AG04450 (cell line): ENCODE measurements around the gene MINAR1. TPM values are rescaled to one million over a fixed set of nuclear protein-coding genes. Genes with fewer than 3 reads are reported as not detected.

Experiments used
- CTCF ChIA-PET: fragments of 300-600, 350-600 bp; formaldehyde crosslinking; extraction: SDS; loops from one replicate; lab custom pipeline; 2022; ENCODE audit warnings: antibody characterized with exemption, inconsistent platforms; lab: Charles Lee
- POLR2A ChIA-PET: fragments of 350-600 bp; formaldehyde crosslinking; extraction: SDS; loops from one replicate; lab custom pipeline; 2021; ENCODE audit warnings: antibody characterized with exemption, inconsistent platforms; lab: Yijun Ruan, JAX
- DNase-seq: peaks from one replicate; pipeline ENCODE4 v3.0.0-alpha.2; 2011; ENCODE audit warnings: low read depth, low spot score
- H3K27ac ChIP-seq: one replicate; pipeline ENCODE4 v1.5.1; 2012; ENCODE audit warnings: low read depth, low read length, control low read depth
- H3K27me3 ChIP-seq: one replicate; pipeline ENCODE4 v1.6.0; 2012; ENCODE audit warnings: low read length; ENCODE audit not compliant: control insufficient read depth, insufficient read depth
- H3K4me3 ChIP-seq: 2 replicates; pipeline ENCODE4 v1.5.1; 2011; ENCODE audit warnings: mild to moderate bottlenecking, low read depth, low read length, control low read depth
- H3K9me3 ChIP-seq: 2 replicates; pipeline ENCODE4 v1.5.1; 2012; ENCODE audit warnings: low read length; ENCODE audit not compliant: control insufficient read depth, insufficient read depth
- polyA plus RNA-seq: library from polyadenylated mRNA; depleted of rRNA; stranded (reverse); fragments of >200 nt; gene quantifications from 2 replicates; pipeline ENCODE4 v1.2.3, GENCODE V29; 2011
- TF ChIP-seq, protein P1 (sequence below): IDR thresholded peaks from 2 replicates; pipeline ENCODE4 v1.5.1; 2011; ENCODE audit warnings: low read depth, low read length, control low read depth, inconsistent platforms

The MINAR1 gene
- polyA plus RNA-seq, 1 experiment: 0.76 TPM

DNA sequence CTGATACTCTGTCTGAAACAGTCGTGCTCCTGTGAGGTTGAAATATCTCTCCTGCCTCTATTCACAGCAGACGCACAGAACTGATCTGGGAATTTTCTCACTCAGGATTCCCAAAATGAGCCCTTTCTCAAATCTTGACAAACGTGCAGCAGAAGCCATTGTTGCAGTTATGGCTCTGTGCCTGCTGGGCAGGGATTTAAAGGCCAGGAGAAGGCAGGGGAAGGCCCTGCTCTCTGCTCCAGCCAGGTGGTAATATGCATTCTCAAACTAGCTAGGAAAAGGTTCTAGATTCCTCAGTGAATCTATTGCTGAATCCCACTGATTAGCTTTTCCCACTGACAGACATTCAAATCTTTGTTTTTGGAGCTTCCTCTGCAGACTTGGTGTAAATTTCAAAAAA lies 2.2 kb downstream of the MINAR1 start:
- Histone ChIP-seq H3K27ac (no peak overlapping the region), H3K4me3 (no peak overlapping the region), H3K9me3 (no peaks in the 10 kb centered on the region; the same call in 1 of the 2 replicates), H3K27me3 (peaks cover 36% of the 10 kb centered on the region)
- CTCF ChIA-PET: interaction anchor here (0.7 to 1.4 kb wide), 2 partner anchors 415 kb away, joined by 3 to 4 read pairs; no protein-coding TSS in a partner anchor
- DNase-seq: no peak
- TF ChIP-seq, protein P1, sequence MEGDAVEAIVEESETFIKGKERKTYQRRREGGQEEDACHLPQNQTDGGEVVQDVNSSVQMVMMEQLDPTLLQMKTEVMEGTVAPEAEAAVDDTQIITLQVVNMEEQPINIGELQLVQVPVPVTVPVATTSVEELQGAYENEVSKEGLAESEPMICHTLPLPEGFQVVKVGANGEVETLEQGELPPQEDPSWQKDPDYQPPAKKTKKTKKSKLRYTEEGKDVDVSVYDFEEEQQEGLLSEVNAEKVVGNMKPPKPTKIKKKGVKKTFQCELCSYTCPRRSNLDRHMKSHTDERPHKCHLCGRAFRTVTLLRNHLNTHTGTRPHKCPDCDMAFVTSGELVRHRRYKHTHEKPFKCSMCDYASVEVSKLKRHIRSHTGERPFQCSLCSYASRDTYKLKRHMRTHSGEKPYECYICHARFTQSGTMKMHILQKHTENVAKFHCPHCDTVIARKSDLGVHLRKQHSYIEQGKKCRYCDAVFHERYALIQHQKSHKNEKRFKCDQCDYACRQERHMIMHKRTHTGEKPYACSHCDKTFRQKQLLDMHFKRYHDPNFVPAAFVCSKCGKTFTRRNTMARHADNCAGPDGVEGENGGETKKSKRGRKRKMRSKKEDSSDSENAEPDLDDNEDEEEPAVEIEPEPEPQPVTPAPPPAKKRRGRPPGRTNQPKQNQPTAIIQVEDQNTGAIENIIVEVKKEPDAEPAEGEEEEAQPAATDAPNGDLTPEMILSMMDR: no peak
- POLR2A ChIA-PET: no interaction called here

DNA sequence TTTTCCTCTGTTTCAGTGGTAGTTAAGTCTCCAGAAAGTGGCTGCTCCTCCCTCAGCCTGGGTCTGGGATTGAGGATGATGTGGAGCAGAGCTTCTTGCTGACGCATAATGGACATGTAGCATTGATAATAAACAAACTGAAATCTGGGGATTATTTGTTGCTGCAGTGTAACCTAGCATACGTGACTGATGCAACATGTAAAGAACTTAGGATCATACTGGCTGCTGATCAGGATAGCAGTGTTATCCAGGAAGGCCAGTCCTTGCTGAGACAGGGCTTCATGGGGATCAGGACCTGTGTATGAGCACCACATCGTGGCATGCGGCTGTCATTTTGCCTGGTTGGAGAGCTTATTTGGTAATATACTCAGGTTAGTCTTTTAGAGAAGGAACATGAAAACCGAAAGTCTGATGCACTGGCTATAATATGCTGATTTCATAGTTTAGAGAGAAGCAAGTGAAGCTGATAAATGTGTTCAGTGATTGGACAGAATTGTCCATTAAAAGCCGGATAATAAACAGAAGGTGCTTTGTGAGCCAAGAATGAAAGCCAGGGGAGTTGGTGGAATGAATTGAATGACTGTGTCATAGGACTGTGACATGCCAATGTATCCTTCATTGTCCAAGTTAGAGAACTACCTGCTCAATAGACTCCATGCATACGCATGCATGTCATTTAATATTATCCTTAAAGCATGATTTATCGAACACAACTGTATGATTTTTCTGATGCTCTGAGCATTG lies 4.1 kb downstream of the MINAR1 start:
- Histone ChIP-seq H3K27ac (no peak overlapping the region), H3K9me3 (no peaks in the 10 kb centered on the region; the same call in 1 of the 2 replicates), H3K4me3 (no peak overlapping the region), H3K27me3 (peaks cover 29% of the 10 kb centered on the region)
- CTCF ChIA-PET: no interaction called here
- TF ChIP-seq, protein P1: no peak
- DNase-seq: no peak
- POLR2A ChIA-PET: no interaction called here

- ChIA-PET CTCF (no interaction called here), POLR2A (no interaction called here)
- no peak for DNase-seq
- peaks cover 26% of the 10 kb centered on the region for H3K27me3 ChIP-seq
- TF ChIP-seq, protein P1: no peak
- no peaks in the 10 kb centered on the region; the same call in 1 of the 2 replicates for H3K9me3 ChIP-seq
- no peak overlapping the region for H3K27ac ChIP-seq
- H3K4me3 ChIP-seq: no peak overlapping the region
Measured at GRCh38 chr15:79437275-79438000, 5.3 kb downstream of the MINAR1 start.

DNA sequence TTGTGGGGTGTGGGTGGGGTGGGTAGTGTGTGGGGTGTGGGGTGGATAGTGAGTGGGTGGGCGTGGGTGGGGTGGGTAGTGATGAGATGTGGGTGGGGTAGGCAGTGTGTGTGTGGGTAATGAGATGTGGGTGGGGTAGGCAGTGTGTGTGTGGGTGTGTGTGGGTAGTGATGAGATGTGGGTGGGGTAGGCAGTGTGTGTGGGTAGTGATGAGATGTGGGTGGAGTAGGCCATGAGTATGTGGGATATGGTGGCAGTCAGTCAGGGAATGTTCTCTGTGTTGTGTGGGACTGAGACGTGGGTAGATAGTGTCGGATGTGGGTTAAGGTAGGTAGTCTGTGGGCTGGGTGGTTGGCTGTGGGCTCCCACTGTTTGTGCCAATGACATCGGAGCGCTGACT lies 7.1 kb downstream of the MINAR1 start:
- peaks cover 9% of the 10 kb centered on the region for H3K27me3 ChIP-seq
- H3K4me3 ChIP-seq: no peak overlapping the region
- no peak for DNase-seq
- POLR2A ChIA-PET: no interaction called here
- H3K9me3 ChIP-seq: no peaks in the 10 kb centered on the region
- TF ChIP-seq, protein P1: no peak
- CTCF ChIA-PET: no interaction called here
- H3K27ac ChIP-seq: no peak overlapping the region
